Activated T-cell treated with anti-CD3 and anti-CD28 coated beads for 24 hours (primary cell): ENCODE data around the gene NTN1.
"Not testable (repeated sequence)": the region's sequence is repeated elsewhere in the genome, so short reads cannot be mapped to it uniquely, and the experiment has no call there.

Experiments used
- DNase-seq: peaks from one replicate; pipeline ENCODE4 v3.0.0-alpha.2; 2020; ENCODE audit warnings: low read depth

The NTN1 gene

DNA sequence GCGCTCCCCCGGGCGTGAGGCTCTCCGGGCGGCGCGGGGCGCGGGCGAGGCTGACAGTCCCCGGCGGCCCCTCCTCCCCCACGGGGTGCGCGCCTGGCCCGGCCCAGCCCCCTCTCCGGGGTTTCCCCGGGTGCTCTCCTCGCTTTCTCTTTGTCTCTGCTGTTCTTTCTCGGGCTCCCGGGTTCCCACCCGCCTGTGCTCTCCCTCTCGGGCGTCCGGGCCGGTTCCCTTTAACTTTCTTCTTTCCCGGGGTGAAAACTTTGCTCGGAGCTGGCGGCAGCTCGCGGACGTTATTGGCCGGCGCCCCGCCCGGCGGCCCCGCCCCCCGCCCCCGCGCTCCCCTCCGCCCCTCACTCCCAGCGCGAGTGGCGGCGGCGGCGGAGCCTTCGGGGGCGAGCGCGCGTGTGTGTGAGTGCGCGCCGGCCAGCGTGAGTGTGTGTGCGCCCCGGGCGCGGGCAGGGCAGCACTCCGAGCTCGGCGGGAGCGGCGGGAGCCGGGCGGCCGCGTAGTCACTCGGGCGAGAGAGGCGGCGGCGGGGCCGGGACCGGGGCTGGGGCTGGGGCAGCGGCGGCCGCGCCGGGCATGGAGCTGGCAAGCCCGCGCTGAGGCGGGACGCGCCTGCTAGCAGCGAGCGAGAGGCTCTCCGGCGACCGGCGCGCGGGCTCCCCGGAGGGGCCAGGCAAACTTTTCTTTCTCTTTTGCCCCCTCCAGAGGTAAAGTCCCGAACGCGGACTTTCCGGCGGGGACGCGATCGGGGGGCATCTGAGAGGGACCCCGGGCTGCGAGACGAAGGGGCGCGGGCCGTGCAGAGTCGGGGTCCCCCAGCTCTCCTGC, at the start of gene NTN1:
Gene NTN1 (plus strand): TSS at position 353 of the 834 bp plus-strand sequence. CDS start 864 bp downstream, outside the sequence.
- DNase-seq: peak; percentile 40

DNA sequence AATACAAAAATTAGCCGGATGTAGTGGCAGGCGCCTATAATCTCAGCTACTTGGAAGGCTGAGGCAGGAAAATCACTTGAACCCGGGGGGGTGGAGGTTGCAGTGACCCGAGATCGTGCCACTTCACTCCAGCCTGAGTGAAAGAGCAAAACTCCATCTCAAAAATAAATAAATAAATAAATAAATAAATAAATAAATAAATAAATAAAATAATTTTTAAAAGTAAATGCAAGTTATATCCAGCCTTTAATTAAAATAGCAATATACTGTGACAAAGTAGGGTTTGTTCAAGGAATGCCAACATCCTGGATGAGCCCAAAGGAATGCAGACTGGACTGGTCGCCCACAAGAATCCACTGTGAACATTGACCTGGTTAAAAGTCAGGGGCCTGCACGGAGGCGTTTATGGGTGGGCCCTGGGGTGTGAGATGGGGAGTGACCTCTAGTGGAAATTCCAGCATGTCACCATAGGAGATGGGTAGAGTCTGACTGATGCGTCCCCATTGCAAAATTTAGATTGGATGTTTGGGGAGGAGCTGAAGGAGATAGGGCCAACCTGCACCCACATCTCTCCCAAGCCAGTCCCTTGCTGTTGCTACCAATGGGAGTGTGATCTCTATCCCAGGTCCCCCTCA, 46.1 kb upstream of the NTN1 start:
- no peak for DNase-seq

DNA sequence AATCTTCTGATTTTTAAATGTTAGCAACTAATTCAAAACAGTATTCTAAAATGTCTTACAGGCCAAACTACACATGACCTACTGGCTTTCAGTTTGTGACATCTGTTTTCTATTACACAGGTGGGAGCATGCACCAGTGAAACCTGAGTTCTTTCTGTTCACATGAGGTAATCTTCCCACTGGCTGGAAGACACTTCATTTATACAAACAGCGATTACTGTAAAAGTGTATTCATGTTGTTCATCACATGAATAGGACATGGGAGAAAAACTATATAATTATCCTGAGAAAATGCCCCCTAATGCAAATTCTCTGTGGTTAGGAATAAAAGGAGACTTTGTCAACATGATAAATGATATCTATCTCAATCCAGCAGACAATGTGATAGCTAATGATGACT, 44.7 kb upstream of the NTN1 start:
- no peak for DNase-seq

DNA sequence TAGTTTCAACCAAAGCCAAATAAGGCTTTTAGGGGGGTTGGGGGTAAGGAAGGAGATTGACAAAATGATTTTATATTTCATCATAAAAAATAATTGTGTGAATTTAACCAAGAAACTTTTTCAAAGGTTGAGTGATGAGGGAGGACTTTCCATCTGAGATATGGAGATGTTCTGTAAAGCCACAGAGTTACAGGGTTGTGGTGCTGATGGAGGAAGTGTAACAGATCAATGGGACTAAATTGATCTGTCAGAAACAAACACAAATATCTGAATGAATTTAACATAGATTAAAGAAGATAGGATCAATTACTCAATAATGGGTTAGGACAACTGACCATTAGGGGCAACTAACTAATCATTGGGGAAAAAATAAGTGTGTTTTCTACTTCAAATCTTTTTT, 41.6 kb upstream of the NTN1 start:
- DNase-seq: no peak

DNA sequence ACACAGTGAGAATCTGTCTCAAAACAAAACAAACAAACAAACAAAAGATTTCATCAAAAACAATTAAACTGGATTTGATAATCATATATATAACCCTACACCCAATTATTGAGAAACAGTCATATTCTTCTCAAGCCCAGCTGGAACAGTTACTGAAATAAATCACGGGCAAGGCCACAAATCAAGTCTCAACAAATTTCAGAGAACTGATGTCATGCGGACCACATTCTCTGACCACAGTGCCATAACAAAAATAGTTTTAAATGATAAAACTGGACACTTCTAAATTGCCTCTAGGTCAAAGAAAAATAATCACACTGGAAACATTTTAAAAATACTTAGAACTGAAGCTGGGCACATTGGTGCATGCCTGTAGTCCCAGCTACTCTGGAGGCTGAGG, 39.9 kb upstream of the NTN1 start:
- DNase-seq: no peak

DNA sequence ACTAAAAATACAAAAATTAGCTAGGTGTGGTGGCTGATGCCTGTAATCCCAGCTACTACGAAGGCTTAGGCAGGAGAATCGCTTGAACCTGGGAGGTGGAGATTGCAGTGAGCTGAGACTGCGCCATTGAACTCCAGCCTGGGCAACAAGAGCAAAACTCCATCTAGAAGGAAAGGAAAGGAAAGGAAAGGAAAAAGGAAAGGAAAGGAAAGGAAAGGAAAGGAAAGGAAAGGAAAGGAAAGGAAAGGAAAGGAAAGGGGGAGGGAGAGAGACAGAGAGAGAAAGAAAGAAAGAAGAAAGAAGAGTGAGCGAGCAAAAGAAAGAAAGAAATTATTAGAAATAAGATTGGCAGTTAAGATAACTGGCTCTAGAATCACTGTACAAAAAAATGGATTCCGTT, 37.1 kb upstream of the NTN1 start:
- DNase-seq: not testable (repeated sequence)

DNA sequence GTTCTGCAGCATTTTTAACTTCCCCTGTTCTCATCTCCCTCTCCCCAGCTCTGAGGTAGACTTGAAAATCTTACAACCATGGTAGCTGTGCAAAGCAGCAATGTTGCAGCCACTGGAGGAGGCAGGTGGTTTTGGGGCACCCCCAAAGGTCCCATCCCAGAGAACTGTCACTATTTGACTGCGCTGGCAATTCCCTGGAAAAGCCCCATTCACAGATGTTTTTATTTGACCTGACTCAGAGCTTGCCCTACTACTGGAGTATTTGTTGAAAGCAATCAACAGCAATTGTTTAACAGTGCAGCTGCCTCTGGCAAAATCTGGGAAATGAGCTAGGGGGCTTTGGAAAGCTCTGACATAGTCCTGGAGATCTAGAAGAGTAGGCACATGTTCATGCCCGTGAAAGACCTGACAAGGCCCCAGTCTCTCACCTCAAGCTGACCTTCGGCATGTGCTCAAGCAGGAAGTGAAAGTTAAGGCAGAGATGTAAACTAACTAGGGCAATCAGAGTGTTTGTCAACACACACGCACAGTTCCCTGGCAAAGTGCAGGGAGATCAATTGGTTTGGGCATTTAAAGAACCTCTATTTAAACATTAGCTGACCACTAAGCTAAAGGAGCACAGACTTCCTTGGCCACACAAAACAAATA, 36.1 kb upstream of the NTN1 start:
- no peak for DNase-seq

DNA sequence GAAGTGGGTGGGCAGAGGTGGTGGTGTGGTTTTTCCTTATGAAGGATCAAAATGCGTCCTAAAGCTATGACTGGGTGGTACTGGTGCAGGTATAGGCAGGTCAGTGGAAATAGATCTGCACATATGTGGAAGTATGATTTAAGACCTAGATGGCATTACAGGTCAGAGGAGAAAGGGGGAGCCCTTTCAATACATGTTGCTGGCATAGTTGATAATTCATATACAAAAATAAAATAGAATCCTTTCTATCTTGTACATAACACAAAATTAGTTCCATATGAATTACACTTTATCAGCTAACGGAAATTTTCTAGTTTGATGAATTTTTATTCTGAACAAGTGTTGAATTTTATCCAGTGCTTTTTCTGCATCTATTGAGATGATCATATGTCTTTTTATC, 35.0 kb upstream of the NTN1 start:
- DNase-seq: no peak

DNA sequence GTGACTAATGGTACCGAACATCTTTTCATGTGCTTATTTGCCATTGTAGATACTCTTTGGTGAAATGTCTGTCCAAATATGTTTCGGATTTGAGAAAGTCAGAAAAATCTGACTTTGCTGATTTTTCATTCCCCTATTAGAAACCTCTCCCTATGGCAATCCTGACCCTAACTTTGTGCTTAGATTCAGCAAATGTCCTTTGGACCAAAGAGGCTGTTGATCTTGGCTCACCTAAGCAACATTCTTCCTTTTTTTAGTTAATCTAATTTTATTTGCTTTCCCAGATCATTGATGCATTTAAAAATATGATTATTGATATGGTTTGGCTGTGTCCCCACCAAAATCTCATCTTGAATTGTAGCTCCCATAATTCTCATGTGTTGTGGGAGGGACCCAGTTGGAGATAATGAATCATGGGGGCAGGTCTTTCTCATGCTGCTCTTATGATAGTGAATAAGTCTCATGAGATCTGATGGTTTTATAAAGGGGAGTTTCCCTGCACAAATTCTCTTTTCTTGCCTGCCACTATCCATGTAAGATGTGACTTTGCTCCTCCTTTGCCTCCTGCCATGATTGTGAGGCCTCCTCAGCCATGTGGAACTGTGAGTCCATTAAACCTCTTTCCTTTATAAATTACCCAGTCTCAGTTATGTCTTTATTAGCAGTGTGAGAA, 32.9 kb upstream of the NTN1 start:
- DNase-seq: not testable (repeated sequence)

DNA sequence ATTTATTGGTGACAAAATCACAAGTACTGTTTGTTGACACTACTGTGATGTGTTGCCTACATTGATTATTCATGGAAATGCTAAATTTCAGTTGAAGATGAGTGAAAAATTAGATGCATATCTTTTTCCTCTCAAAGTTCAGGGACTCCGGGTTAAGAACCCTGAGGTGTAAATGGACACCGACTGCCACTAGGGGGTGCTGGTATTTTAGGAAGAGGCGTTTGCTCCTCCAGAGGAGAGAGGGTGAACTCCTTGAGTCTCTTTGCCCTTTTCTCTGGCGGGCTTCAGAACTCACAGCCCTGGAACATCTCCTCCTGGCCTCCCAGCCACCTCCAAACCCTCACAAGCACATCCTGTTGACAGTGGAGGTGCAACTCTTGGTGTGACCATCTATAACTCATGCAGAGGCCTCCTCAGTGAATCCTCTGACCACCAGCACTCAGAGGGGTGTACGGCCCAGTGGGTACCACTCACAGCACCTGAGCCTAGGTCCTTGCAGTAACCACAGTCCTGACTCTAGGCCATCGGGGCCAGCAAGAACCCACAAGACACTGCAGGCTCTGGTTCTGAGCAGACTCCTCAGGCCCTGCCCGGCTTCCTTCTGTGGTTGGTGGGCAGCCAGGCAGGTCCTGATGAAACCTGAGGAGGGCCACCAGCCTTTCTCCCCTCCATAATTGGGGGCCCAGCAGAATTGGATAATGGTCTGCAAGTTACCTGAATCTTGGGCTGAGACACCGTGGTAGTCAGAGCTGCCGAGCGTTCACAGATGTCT, 29.6 kb upstream of the NTN1 start:
- DNase-seq: peak; percentile 58

DNA sequence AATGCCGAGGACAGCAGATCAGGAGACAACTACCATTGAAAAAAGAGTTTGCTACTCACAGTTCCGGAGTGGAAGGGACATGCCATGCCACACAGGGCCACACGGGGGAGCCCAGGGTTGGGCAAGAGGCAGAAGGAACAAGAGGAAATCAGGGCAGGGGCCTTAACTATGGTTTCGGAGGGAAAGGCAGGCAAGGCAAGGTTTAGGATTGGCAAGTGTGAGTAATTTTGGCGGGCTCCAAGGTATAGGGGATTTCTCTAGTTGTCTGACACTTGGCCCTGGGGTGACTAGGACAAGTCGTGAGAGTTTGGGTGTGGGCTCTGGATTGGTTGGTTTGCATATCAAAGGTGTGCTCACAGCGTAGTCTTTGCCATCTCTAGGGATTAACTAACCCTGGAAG, 27.0 kb upstream of the NTN1 start:
- DNase-seq: peak; percentile 58

DNA sequence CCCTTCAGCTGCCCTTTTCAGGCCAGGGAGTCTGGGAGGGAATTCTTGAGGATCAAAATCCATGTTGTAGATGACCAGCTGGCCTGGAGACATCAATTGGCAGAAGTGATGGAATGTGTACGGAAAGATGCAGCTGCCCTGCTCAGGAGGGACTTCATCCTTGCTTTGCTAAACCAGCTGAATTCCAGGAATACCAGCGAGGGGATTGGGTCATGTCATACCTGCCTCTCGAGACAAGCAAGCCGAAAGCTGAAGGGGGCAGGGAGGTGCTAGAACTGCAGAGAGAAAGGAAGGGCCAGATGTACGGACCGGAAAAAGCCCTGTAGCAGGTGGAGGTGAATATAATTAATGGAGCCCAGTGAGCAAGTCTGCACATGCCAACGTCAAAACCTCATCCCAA, 25.6 kb upstream of the NTN1 start:
- no peak for DNase-seq

DNA sequence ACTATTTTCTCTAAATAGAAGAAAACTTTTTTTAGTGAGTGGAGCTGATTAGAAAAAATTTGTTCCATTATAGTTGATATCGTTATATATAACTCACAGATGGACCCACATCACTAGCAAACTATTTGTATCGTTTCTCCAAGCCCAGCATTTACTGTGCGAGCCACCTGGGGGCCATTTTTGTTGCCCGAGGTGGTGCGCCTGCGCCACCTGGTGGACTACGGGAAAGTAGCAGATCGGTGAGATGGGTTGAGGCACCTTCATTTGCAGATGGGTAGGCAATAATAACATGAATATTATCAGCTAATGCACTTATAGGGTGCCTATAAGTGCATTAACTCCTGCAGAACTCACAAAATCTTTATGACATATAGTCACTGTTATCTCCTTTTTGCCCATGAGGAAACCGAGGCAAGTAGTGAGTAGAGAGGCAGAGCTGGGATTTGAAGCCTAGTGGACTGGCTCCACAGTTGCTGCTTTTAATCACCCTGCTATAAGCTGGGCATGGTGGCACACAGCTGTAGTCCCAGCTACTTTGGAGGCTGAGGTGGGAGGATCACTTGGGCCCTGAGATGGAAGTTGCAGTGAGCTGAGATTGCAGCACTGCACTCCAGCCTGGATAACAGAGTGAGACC, 23.2 kb upstream of the NTN1 start:
- DNase-seq: peak; percentile 71

DNA sequence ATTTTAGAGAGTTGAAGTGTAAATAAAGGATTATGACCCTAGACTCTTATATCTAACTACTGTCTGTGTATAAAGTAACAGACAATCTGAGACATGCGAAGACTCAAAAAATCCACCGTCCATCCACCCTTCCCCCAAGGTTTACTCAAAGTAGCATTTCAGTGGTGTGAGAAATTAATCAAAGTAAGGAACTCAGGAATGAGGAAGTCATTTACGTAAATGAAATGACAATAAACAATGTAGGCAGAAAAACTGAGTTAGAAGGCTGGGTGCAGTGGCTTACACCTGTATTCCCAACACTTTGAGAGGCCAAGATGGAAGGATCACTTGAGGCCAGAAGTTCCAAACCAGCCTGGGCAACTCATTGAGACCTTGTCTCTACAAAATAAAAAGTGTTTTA, 19.8 kb upstream of the NTN1 start:
- no peak for DNase-seq

DNA sequence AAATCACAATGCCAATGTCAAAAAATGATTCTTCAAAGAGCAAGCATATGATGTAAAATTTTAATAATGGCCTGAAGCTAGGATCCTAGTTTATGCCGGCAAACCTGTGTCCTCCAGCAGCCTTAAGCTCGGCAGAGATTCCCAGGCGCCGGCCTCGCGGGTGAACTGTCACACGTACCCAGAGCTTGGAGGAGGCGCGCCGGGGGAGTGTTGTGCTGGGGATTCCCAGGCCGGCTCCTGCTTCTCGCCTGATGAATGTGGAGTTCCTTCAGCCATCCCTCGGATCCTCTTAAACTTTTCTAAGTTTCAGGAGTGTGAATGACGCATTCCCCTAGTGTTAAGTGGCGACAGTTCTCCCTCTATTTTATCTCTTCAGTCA, 19.1 kb upstream of the NTN1 start:
- DNase-seq: no peak

DNA sequence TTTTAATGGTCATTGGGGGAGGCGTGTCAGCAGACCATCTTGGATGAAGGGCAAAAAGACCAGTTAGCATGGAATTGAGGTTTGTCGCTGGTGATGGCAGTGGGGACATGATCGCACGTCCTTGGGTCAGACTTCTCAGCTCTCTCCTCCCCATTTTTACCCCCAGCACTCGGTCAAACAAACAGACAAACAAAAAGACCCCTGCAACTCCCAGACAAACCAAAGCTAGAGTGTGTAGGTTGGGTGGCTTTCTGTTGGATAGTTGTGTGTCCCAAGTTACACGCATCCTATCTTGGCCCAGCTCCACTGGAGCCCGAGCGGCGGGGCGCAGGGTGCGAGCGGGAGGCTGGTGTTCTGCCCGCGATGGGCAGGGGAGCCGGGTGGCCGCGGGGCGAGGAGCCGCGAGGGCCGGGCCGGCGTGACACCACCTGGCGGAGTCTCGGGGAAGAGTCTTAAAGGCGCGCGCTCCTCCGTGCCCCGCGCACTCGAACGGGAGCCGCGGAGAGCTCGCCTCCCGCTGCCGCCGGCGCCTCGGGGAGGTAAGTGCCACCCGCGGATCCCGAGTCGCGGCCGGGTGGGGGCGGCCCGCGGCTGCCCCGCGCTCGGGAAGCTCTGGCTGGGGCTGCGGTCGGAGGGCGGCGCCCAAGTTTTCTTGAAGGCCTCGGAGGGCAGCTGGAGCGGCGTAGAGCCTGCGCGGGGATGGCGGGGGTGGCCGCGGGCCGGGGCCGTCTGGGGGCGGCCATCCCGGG, 18.5 kb upstream of the NTN1 start:
- no peak for DNase-seq

DNA sequence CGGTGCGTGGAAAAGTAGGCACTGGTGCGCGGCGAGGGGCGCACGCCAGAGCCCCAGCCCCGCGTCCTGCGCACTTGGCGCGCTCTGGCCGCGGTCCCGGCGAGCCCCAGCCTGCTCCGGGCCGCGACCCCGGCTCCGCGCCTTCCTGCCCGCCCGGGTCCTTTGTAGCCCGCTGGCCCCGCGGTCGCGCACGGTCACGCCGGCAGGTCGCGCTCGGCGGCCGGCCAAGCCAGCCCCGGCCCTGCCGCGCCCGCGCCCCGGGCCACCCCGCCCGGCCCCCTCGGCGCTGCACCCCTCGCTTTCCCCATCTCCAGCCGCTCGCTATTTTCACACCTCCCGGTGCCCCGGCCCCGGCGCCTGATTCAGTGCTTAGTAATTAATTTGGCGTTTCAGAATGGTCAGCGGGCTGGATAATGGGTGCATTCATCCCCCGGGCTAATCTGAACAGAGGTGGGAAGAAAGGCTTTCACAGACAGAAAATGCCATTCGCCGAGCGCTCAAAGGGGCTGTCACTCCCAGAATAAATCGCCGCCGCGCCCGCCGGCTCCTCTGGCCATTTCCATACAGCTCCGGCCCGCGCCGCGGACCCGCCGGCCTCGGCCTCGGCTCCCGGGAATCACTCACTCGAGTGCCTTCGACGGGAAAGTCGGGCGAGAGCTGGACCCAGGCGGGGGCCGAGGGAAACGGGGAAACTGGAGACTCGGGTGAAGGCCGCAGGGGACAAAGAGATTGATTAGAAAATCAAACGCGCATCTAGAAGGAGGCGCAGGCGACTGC, 17.8 kb upstream of the NTN1 start:
- DNase-seq: no peak

DNA sequence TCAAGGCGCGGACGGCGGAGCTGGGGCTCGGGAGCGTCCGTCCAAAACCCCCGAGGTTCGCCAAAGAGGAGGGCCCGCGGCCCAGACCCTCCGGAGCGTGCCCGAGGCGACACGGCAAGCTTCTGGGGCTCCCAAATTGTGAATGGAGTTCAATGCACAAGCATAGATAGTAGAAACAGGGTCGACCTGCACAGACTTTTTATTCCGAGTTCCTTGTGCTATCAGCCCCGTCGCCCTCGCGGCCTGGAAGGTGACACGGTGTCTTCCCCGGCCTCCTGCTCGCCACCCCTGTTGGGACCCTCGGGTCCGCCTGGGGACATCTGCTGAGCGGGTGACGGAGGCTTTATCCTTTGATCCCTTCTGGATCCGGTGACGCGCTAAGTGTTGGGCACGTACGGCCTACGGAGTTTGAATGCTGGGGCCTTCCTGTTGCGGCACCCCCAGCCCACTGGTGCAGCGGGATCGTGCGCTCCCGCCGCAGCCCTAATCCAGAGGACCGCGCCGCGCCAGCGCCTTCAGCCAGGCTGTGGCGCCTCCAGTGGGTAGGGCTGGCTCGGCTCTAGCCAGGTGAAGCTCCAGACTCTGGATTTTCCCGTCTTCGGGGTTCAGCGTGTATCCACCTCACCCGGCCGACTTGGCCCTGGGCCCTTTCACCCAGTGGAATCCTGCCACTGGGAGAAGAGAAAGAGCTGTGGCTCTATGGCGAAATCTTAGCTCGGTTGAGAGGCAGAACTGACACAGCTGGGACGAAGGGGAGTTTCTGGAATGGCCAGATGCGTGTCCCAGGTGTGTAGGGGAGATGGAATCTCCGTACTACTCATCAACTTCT, 17.0 kb upstream of the NTN1 start:
- DNase-seq: no peak

DNA sequence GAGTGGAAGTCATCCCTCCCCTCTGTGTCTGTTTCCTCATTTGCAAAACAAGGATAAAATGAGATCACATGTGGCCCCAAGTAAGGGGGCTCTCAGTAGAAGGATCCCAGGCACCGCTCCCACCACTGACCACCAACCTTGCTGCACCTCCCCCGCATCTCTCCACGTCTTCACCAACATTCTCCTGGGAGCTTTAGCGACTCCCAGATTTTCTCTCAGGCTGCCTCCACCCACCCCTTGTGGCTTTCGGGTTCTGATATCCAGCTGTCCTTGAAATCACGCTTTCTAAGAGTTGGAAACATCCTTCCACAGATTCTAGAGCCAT, 16.4 kb upstream of the NTN1 start:
- DNase-seq: no peak
